GM12891 (cell line): ENCODE measurements around the gene REXO5.

Source experiments
- PAX5 ChIP-seq: IDR thresholded peaks from 2 replicates; pipeline ENCODE4 v1.6.1; 2011; ENCODE audit warnings: low read length, moderate library complexity, mild to moderate bottlenecking; ENCODE audit not compliant: insufficient read depth, severe bottlenecking
- POLR2A ChIP-seq: IDR thresholded peaks from 2 replicates; pipeline ENCODE4 v1.6.1; 2011; ENCODE audit warnings: low read depth, low read length, control low read depth
- POLR2AphosphoS5 ChIP-seq: IDR thresholded peaks from 2 replicates; pipeline ENCODE4 v1.6.1; 2011; ENCODE audit warnings: low read depth, low read length, control low read depth

DNA sequence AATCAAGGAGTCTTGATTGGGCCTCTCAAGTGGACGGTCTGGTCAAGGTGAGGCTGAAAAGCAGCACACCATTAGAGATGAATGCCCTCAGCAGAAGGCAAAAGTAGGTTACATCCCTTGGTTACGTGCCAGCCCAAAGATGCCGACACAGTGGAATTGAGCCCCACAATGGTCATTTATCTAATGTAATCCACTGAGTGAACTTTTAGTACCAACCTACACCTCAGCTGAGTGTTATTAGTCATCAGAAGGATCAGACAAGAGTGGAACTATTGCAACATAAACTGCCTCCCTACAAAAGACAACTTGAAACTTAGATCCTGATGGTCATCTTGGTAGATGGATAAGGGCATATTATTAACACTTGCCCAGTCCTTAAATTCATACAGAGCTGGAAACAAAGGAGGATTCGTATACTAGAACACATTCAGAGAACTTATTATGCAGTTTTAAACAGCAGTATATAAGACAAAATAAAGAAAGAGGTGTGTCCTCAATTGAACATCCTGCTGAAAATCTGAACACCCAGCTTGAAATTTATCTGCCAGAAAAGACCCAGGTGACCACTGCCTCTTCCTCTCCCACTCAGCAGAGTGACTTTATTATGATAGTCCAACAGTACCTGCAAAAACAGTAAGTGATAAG lies 91.0 kb downstream of the REXO5 start:
- TF ChIP-seq POLR2A (no peak), POLR2AphosphoS5 (no peak), PAX5 (no peak)
